Neural cell (in vitro differentiated cells): Measurements from ENCODE around the gene SAP30L. TPM values are rescaled to one million over a fixed set of nuclear protein-coding genes. Genes with fewer than 3 reads are reported as not detected.

Experiments
- H2AFZ ChIP-seq: fragments of 200-600, 300-800 bp; sonication (generic), shearing (Covaris generic); 2 replicates; pipeline ENCODE4 v1.6.0; 2014; ENCODE audit warnings: low read depth, mild to moderate bottlenecking, antibody characterized with exemption, low read length, moderate library complexity
- H3F3A ChIP-seq: fragments of 200-600 bp; shearing (Covaris generic); 2 replicates; pipeline ENCODE4 v1.6.1; 2016; ENCODE audit warnings: mild to moderate bottlenecking, moderate library complexity, mixed read lengths, antibody characterized with exemption, low read length; ENCODE audit not compliant: insufficient read depth, poor library complexity, severe bottlenecking
- H3K27ac ChIP-seq: fragments of 200-600, 300-800 bp; sonication (generic), shearing (Covaris generic); 2 replicates; pipeline ENCODE4 v1.5.1; 2014; ENCODE audit warnings: mild to moderate bottlenecking, low read length, moderate library complexity
- H3K27me3 ChIP-seq: fragments of 300-800, 200-600 bp; sonication (generic), shearing (Covaris generic); 2 replicates; pipeline ENCODE4 v1.6.0; 2014; ENCODE audit warnings: mild to moderate bottlenecking, low read depth, low read length, moderate library complexity; ENCODE audit not compliant: insufficient read depth
- H3K36me3 ChIP-seq: fragments of 300-800, 200-600 bp; sonication (generic), shearing (Covaris generic); 2 replicates; pipeline ENCODE4 v1.5.1; 2014; ENCODE audit warnings: mild to moderate bottlenecking, antibody characterized with exemption, low read length, moderate library complexity; ENCODE audit not compliant: insufficient read depth
- H3K4me2 ChIP-seq: fragments of 300-800, 200-600 bp; sonication (generic), shearing (Covaris generic); 2 replicates; pipeline ENCODE4 v1.6.0; 2014; ENCODE audit warnings: mild to moderate bottlenecking, low read length
- H3K4me3 ChIP-seq: fragments of 300-800, 200-600 bp; sonication (generic), shearing (Covaris generic); 2 replicates; pipeline ENCODE4 v1.5.1; 2014; ENCODE audit warnings: mild to moderate bottlenecking, low read length, moderate library complexity
- H3K79me2 ChIP-seq: fragments of 200-600 bp; shearing (Covaris generic); replicated peaks from 2 replicates; pipeline ENCODE4 v1.6.0; 2014; ENCODE audit warnings: mild to moderate bottlenecking, low read length, moderate library complexity; ENCODE audit not compliant: insufficient read depth
- H3K9ac ChIP-seq: fragments of 300-800, 200-600 bp; sonication (generic), shearing (Covaris generic); 2 replicates; pipeline ENCODE4 v1.6.1; 2016; ENCODE audit warnings: mild to moderate bottlenecking, low read length, mixed read lengths
- H3K9me2 ChIP-seq: fragments of 200-600 bp; shearing (Covaris generic); 2 replicates; pipeline ENCODE4 v1.6.1; 2016; ENCODE audit warnings: mild to moderate bottlenecking, low read length, mixed read lengths; ENCODE audit not compliant: insufficient read depth
- H3K9me3 ChIP-seq: fragments of 200-600, 300-800 bp; sonication (generic), shearing (Covaris generic); 2 replicates; pipeline ENCODE4 v1.6.1; 2016; ENCODE audit warnings: mild to moderate bottlenecking, mixed run types, low read length, moderate library complexity, mixed read lengths
- H4K20me1 ChIP-seq: fragments of 200-600 bp; shearing (Covaris generic); 2 replicates; pipeline ENCODE4 v1.6.1; 2016; ENCODE audit warnings: mild to moderate bottlenecking, mixed run types; ENCODE audit not compliant: insufficient read depth
- EP300 ChIP-seq: fragments of 450-650 bp; conservative IDR thresholded peaks from 2 replicates; pipeline ENCODE4 v1.6.1; 2014; ENCODE audit warnings: antibody characterized with exemption, mild to moderate bottlenecking, moderate library complexity; ENCODE audit not compliant: poor library complexity, severe bottlenecking
- EZH2 ChIP-seq: fragments of 200-600, 300-800 bp; shearing (Covaris generic), sonication (generic); IDR thresholded peaks from 2 replicates; pipeline ENCODE4 v1.6.1; 2014; ENCODE audit warnings: antibody characterized with exemption, low read length, borderline replicate concordance, mild to moderate bottlenecking; ENCODE audit not compliant: insufficient read depth, poor library complexity, severe bottlenecking
- MXI1 ChIP-seq: fragments of 450-650 bp; conservative IDR thresholded peaks from 2 replicates; pipeline ENCODE4 v1.6.1; 2014; ENCODE audit warnings: antibody characterized with exemption, mild to moderate bottlenecking; ENCODE audit not compliant: poor library complexity, severe bottlenecking
- POLR2AphosphoS5 ChIP-seq: IDR thresholded peaks from 2 replicates; pipeline ENCODE4 v1.6.1; 2012
- RAD21 ChIP-seq: fragments of 450-650 bp; conservative IDR thresholded peaks from 2 replicates; pipeline ENCODE4 v1.6.1; 2014; ENCODE audit warnings: antibody characterized with exemption, mild to moderate bottlenecking, moderate library complexity
- REST ChIP-seq: IDR thresholded peaks from 2 replicates; pipeline ENCODE4 v1.6.1; 2012; ENCODE audit warnings: borderline replicate concordance
- SMC3 ChIP-seq: fragments of 450-650 bp; conservative IDR thresholded peaks from 2 replicates; pipeline ENCODE4 v1.6.1; 2014; ENCODE audit warnings: antibody characterized with exemption, mild to moderate bottlenecking, moderate library complexity; ENCODE audit not compliant: poor library complexity
- TAF1 ChIP-seq: IDR thresholded peaks from 2 replicates; pipeline ENCODE4 v1.6.1; 2012; ENCODE audit warnings: low read depth
- polyA plus RNA-seq: library from polyadenylated mRNA; depleted of rRNA; stranded (reverse); fragments of >200 nt; gene quantifications from 2 replicates; pipeline ENCODE4 v1.2.3, GENCODE V29; 2014
- TF ChIP-seq, protein P1 (sequence below): fragments of 450-650 bp; IDR thresholded peaks from 2 replicates; pipeline ENCODE4 v1.5.1; 2014; ENCODE audit warnings: antibody characterized with exemption, mild to moderate bottlenecking, moderate library complexity; ENCODE audit not compliant: poor library complexity, severe bottlenecking

Gene SAP30L
- polyA plus RNA-seq, 1 donor from 2014 or later: 18.5 TPM

DNA sequence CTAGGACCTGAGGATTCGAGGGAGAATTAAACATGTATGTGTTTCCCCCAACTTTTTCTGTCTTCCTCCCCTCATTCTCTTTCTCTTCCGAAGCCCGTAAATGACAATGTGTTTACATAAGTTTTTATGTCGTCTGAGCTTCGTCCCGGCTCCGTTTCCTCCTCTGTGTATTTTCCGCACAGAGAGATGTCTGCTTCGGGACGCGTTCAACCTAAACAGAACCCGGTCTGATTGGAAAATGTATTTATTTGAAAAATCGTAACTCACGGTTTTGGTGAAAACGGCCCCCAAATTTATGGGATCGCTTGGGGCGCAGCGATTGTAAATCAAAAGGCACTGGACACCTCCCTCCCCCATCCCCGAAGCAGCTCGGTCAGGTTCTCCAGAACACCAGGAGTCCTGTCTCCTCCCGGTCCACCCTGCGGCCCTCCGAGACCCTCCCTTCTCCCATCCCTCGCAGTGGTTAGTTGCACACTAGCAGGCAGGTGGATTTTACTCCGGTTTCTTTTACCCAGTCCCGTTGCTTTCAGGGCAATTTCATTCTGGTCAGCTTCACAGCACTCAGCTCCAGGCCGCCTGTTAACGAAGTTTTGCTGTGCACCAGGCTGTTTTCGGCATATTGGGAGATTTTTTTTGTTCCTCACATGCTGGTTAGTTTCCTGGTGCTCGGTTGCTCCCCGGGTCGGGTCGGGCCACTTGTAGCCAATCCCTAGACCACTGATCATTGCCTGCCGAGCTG lies 38.0 kb downstream of the SAP30L start:
- no peaks in the 10 kb centered on the region for H3K9me2 ChIP-seq
- H4K20me1 ChIP-seq: no peaks in the 10 kb centered on the region
- TF ChIP-seq REST: no peak
- peak; percentile 23 for TF ChIP-seq POLR2AphosphoS5
- H3K9ac ChIP-seq: no peak overlapping the region
- no peak overlapping the region for H2AFZ ChIP-seq
- no peaks in the 10 kb centered on the region for H3F3A ChIP-seq
- H3K4me2 ChIP-seq: no peak overlapping the region
- H3K36me3 ChIP-seq: no peaks in the 10 kb centered on the region
- no peak overlapping the region for H3K4me3 ChIP-seq
- no peak overlapping the region for H3K27ac ChIP-seq
- H3K9me3 ChIP-seq: no peaks in the 10 kb centered on the region
- no peaks in the 10 kb centered on the region for H3K79me2 ChIP-seq
- peaks cover 98% of the 10 kb centered on the region for H3K27me3 ChIP-seq

DNA sequence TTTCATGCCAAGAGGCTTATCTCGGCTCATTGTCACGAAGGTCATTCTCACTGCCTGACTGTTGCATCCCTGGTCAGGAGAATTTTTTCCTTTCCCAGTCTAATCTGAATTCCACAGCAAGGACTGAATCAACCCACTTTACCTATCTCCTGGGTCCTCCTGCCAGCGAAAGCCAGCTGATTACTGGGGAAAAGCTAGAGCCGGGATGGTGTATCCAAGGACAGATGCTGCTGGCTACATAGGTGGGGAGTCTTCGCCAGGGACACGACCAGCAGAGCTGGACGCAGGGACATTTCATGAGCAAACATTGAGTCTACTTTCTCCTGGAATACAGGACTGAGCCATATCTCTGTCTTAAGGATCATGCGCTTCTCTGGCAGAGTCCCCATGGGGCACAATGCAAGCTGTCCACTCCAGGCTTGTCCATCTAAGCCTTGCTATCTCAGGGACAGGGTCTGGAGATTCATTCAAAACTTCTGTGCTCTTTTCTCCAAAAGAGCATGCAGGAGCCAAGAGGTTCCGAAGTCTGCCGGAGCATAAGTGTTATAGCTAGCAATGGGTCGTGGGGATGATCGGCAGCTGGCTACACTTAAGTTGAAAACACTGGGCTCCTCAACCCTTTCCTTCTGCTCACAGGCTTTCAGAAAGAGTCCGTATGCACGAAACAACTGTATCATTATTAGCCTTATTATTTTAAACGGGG lies 38.7 kb downstream of the SAP30L start:
- Histone ChIP-seq H3K36me3 (no peaks in the 10 kb centered on the region), H3K27ac (no peak overlapping the region), H3K27me3 (peaks cover 98% of the 10 kb centered on the region), H3K79me2 (no peaks in the 10 kb centered on the region), H3K9me3 (no peaks in the 10 kb centered on the region), H3K4me2 (no peak overlapping the region), H2AFZ (no peak overlapping the region), H3K9me2 (no peaks in the 10 kb centered on the region), H3K4me3 (no peak overlapping the region), H3K9ac (no peak overlapping the region), H3F3A (no peaks in the 10 kb centered on the region), H4K20me1 (no peaks in the 10 kb centered on the region)
- TF ChIP-seq, protein P1, sequence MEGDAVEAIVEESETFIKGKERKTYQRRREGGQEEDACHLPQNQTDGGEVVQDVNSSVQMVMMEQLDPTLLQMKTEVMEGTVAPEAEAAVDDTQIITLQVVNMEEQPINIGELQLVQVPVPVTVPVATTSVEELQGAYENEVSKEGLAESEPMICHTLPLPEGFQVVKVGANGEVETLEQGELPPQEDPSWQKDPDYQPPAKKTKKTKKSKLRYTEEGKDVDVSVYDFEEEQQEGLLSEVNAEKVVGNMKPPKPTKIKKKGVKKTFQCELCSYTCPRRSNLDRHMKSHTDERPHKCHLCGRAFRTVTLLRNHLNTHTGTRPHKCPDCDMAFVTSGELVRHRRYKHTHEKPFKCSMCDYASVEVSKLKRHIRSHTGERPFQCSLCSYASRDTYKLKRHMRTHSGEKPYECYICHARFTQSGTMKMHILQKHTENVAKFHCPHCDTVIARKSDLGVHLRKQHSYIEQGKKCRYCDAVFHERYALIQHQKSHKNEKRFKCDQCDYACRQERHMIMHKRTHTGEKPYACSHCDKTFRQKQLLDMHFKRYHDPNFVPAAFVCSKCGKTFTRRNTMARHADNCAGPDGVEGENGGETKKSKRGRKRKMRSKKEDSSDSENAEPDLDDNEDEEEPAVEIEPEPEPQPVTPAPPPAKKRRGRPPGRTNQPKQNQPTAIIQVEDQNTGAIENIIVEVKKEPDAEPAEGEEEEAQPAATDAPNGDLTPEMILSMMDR: no peak
- TF ChIP-seq REST (no peak), POLR2AphosphoS5 (no peak), RAD21 (no peak), EP300 (no peak), EZH2 (no peak), TAF1 (no peak), SMC3 (no peak), MXI1 (no peak)
